ENCODE measurements around the gene PRIM1.
"Not testable (repeated sequence)": the region's sequence is repeated elsewhere in the genome, so short reads cannot be mapped to it uniquely, and the experiment has no call there.

PRIM1 gene

GRCh38 chr12:56751712-56752598, at the start of gene PRIM1:
PRIM1 (minus strand) TSS chr12:56752323; CDS start chr12:56752298, 25 bp downstream.
- peak; percentile 62 for DNase-seq (ENCODE audit: low read depth)

- DNase-seq (ENCODE audit: low read depth): no peak
Observed at GRCh38 chr12:56800221-56800620, 48.1 kb upstream of the PRIM1 start.

GRCh38 chr12:56799345-56799744, 47.2 kb upstream of the PRIM1 start:
- DNase-seq (ENCODE audit: low read depth): not testable (repeated sequence)

DNA sequence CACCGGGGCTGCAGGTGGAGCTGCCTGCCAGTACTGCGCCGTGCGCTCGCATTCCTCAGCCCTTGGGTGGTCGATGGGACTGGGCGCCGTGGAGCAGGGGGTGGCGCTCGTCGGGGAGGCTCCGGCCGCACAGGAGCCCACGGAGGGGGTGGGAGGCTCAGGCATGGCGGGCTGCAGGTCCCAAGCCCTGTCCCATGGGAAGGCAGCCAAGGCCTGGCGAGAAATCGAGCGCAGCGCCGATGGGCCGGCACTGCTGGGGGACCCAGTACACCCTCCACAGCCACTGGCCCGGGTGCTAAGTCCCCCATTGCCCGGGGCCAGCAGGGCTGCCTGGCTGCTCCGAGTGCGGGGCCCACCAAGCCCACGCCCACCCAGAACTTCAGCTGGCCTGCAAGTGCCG, 43.7 kb upstream of the PRIM1 start:
- DNase-seq (ENCODE audit: low read depth): not testable (repeated sequence)

- DNase-seq (ENCODE audit: low read depth): not testable (repeated sequence)
Observed at GRCh38 chr12:56795046-56795562, 43.0 kb upstream of the PRIM1 start.

GRCh38 chr12:56793124-56793523, 41.0 kb upstream of the PRIM1 start:
- DNase-seq (ENCODE audit: low read depth): not testable (repeated sequence)

DNA sequence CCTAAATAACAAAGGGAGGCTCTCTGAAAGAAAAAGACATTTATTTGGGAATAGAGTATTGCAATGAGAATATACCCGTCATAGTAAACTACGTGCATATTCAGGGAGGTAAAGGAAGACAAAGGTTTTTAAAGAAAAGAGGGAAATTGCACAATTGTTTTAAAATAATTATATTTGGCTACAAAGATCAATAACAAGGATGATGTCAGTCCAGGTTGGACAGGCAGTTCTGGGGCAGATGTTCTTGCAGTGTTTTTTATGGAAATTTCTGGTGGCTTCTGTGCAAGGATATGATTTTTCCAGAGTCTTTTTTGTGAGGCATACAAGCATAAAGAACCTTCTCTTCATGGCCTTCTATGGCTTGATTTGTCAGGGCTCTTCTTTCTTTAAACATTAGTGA, 40.6 kb upstream of the PRIM1 start:
- no peak for DNase-seq (ENCODE audit: low read depth)

DNA sequence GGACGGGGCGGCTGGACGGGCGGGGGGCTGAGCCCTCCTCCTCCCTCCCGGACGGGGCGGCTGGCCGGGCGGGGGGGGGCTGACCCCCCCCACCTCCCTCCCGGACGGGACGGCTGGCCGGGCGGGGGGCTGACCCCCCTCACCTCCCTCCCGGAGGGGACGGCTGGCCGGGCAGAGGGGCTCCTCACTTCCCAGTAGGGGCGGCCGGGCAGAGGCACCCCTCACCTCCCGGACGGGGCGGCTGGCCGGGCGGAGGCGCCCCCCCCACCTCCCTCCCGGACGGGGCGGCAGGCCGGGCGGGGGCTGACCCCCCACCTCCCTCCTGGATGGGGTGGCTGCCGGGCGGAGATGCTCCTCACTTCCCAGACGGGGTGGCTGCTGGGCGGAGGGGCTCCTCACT, 37.3 kb upstream of the PRIM1 start:
- not testable (repeated sequence) for DNase-seq (ENCODE audit: low read depth)

DNA sequence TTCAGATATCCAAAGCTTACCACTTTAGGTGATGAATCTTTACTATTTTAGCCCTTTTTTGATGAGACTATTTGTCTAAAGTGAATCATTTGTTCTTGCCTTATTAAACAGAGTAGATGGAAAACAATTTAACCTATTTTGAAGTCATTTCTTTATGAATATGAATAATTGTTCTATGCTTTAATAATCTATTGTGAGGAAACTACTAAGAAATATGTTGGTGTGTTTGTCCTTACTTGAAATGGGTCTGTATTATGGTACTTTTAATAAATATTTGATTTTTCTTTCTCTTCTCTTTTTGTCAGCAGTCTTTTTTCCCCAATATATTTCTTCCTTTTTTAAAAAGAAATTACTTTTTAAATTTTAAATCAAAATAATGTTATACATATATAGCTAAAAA, 35.4 kb upstream of the PRIM1 start:
- no peak for DNase-seq (ENCODE audit: low read depth)

- no peak for DNase-seq (ENCODE audit: low read depth)
Observed at GRCh38 chr12:56785874-56786273, 33.8 kb upstream of the PRIM1 start.

DNA sequence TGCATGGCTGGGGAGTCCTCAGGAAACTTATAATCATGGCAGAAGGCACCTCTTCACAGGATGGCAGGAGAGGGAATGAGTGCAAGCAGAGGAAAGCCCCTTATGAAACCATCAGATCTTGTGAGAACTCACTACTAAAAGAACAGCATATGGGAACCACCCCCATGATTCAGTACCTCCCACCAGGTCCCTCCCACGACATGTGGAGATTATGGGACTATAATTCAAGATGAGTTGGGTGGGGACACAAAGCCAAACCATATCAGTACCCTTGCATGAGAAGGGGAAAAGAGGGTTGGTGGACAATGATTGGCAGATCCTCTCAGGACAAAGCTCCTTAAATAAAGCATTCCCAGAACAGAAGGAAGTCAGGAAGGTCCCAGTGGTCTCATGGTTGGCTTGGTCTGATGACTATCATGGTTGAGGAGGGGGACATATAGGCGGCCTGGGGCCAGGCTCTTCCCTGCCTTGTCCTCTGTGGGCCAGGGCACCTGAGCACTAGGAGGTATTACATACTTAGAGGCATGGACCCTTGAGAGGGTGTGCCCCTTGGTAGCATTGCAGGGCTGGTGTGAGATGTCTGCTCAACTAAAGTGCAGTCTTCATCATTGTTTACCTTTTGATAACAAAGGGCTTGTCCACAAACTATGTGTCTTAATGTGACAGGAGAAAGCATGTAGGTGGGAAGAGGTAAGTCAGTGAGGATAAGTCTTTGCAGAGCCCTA, 33.2 kb upstream of the PRIM1 start:
- DNase-seq (ENCODE audit: low read depth): no peak

GRCh38 chr12:56781726-56782125, 29.6 kb upstream of the PRIM1 start:
- DNase-seq (ENCODE audit: low read depth): no peak

- no peak for DNase-seq (ENCODE audit: low read depth)
Observed at GRCh38 chr12:56778756-56779155, 26.6 kb upstream of the PRIM1 start.

DNA sequence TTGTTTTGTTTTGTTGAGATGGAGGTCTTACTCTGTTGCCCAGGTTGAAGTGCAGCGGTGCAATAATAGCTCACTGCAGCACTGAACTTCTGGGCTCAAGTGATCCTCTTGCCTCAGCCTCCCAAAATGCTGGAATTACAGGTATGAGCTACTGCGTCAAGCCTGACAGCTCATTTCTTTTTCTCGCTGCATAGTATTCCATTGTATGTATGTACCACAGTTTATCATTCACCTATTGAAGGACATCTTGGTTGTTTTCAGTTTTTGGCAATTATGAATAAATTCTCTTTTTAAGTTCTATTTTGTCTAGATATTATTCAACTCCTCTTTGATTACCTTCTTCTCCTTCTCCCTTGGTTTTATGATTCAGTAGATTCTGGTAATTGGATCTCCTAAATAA, 24.5 kb upstream of the PRIM1 start:
- DNase-seq (ENCODE audit: low read depth): no peak

DNA sequence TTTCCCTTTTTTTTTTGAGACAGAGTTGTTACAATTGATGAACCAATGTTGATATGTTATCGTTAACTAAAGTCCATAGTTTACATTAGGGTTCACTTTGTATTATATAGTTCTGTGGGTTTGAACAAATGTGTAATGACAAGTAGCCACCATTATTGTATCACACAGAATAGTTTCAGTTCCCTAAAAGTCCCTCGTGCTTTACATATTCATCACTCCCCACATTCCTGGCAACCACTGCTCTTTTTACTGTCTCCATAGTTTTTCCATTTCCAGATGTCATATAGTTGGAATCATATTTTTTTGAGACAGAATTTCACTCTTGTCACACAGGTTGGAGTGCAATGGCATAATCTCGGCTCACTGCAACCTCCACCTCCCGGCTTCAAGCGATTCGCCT, 23.5 kb upstream of the PRIM1 start:
- DNase-seq (ENCODE audit: low read depth): no peak

- no peak for DNase-seq (ENCODE audit: low read depth)
Observed at GRCh38 chr12:56773113-56773512, 21.0 kb upstream of the PRIM1 start.

- DNase-seq (ENCODE audit: low read depth): no peak
Observed at GRCh38 chr12:56772625-56773024, 20.5 kb upstream of the PRIM1 start.

- DNase-seq (ENCODE audit: low read depth): no peak
Observed at GRCh38 chr12:56769868-56770267, 17.7 kb upstream of the PRIM1 start.

DNA sequence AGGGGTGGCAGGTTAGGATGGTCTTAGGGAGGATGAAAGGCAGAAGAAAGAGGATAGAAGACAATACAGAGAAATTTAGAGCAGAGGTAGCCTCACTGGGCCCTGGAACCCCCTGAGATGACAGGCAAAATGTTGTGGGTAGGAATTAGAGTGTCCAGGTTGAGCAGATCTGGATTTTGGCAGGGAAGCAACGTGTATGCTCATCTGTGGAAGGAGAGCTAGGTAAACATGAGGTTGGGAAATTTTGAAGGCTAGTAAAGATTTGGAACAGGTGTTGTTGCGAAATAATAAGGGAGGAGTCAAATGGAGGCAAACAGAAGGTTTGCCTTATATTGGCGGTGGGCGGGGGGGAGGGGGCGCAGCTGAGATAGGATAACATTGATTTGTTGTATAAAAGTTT, 16.3 kb upstream of the PRIM1 start:
- no peak for DNase-seq (ENCODE audit: low read depth)

GRCh38 chr12:56766535-56766934, 14.4 kb upstream of the PRIM1 start:
- no peak for DNase-seq (ENCODE audit: low read depth)

- no peak for DNase-seq (ENCODE audit: low read depth)
Observed at GRCh38 chr12:56763753-56764657, 11.9 kb upstream of the PRIM1 start.

DNA sequence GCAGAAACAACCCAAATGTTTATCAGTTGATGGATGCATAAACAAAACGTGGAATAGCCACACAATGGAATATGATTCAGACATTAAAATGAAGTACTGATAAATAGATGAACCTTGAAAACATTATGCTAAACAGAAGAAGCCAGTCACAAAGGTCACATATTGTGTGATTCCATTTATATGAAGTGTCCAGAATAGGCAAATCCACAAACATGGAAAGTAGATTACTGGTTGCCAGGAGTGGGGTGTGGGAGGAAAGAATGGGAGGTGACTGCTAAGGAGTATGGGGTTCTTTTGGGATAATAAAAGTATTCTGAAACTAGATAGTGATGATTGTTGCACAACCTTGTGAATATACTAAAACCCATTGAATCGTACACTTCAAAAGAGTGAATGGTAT, 9.7 kb upstream of the PRIM1 start:
- DNase-seq (ENCODE audit: low read depth): no peak
